Measurements from ENCODE around the gene ARHGEF1.
A peak's percentile ranks its signal among the peaks of the same experiment; 100 is the strongest.

The ARHGEF1 gene, protein sequence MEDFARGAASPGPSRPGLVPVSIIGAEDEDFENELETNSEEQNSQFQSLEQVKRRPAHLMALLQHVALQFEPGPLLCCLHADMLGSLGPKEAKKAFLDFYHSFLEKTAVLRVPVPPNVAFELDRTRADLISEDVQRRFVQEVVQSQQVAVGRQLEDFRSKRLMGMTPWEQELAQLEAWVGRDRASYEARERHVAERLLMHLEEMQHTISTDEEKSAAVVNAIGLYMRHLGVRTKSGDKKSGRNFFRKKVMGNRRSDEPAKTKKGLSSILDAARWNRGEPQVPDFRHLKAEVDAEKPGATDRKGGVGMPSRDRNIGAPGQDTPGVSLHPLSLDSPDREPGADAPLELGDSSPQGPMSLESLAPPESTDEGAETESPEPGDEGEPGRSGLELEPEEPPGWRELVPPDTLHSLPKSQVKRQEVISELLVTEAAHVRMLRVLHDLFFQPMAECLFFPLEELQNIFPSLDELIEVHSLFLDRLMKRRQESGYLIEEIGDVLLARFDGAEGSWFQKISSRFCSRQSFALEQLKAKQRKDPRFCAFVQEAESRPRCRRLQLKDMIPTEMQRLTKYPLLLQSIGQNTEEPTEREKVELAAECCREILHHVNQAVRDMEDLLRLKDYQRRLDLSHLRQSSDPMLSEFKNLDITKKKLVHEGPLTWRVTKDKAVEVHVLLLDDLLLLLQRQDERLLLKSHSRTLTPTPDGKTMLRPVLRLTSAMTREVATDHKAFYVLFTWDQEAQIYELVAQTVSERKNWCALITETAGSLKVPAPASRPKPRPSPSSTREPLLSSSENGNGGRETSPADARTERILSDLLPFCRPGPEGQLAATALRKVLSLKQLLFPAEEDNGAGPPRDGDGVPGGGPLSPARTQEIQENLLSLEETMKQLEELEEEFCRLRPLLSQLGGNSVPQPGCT

DNA sequence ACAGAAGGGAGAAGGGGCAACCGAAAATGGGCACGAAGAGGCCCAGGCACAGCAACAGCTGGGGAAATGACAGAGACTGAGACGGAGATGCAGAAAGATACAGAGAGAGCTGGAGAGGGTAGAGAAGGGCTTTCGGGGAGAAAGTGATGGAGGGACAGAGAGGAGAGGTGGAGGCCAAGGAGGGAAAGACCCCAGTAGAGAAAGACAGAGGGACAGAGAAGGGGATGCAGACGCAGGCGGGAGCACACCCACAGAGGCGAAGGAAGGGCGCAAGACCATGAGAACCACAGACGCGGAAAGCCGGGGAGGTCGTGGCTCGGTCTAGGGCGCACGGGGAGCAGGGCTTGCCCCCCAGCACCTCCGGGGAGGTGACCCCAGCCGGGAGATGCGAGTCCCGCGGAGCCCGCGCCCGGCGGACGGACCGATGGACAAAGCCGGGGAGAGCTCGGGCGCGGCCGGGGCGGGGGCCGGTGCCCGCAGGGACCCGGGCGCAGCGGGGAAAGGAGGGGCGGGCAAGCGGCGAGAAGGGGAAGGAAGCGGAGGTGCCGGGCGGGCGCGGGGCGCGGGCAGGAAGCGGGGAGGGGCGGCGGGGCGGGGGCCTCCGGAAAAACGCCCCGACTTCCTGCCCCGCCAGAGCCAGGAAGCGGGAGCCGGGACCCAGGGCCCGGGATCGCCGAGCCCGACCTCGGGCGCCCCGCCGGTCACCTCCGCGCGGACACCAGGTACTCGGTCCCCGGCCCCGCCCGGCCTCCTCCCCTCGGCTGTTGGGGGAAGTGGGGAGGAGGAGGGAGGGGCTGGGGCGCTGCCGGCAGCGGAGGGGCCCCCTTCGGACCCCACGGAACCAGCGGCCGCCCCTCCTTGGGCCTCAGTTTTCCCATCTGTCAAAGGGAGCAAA lies at the start of gene ARHGEF1:
ARHGEF1 (plus strand) TSS at position 617 of the 895 bp plus-strand sequence. CDS start 4,899 bp downstream, outside the sequence.
- peak; percentile 63 for DNase-seq (ENCODE audit: low spot score)

DNA sequence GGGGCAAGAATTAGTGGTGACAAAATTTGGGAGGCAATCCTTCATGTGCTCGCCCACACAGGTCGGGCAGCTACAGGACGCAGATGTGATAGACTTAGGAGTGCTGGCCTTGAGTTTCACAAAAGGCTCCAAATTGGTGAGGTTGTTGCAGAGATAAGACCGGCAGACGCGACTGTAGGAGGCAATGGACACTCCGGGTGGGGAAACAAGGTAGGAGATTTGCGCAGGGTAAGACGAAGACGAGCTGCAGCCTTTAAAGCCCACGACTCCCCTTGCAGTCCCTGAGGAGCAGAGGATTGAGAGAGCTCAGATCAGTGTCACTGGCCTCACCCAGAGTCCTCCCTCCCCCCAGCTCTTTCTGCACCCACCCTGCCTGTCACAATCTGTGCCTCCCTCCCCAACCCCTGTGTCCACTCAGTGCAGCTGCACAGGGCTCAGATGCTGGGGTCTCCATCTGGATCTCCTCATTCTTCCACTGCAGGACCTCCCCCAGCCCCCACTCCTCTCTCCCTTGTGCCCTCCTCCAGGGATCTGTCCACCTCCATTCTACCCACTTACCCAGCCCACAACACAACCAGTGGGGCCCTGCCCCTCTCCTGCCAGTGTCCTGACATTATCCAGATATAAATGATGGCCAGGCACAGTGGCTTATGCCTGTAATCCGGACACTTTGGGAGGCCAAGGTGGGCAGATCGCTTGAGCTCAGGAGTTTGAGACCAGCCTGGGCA lies 44.8 kb upstream of the ARHGEF1 start:
- no peak for DNase-seq (ENCODE audit: low spot score)

- DNase-seq (ENCODE audit: low spot score) = no peak
Measured at GRCh38 chr19:41839211-41839610, 43.8 kb upstream of the ARHGEF1 start.

- no peak for DNase-seq (ENCODE audit: low spot score)
Measured at GRCh38 chr19:41843371-41843770, 39.6 kb upstream of the ARHGEF1 start.

GRCh38 chr19:41844601-41845000 lies 38.4 kb upstream of the ARHGEF1 start, which contains the start of gene LYPD4:
Gene LYPD4 (minus strand): TSS chr19:41844683. CDS start chr19:41839285, 5,398 bp downstream.
- no peak for DNase-seq (ENCODE audit: low spot score)

DNA sequence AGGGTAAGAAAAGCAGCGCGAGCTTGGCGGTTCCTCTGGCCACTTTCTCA lies 38.2 kb upstream of the ARHGEF1 start, which contains the start of gene DMRTC2:
DMRTC2 (plus strand) TSS at position 42 of the 50 bp plus-strand sequence. CDS start 2,387 bp downstream, outside the sequence.
- DNase-seq (ENCODE audit: low spot score) = no peak

- DNase-seq (ENCODE audit: low spot score) = no peak
Measured at GRCh38 chr19:41845051-41845590, 37.9 kb upstream of the ARHGEF1 start.

GRCh38 chr19:41847351-41848105 lies 35.5 kb upstream of the ARHGEF1 start:
- no peak for DNase-seq (ENCODE audit: low spot score)

- no peak for DNase-seq (ENCODE audit: low spot score)
Measured at GRCh38 chr19:41848666-41849065, 34.3 kb upstream of the ARHGEF1 start.

DNA sequence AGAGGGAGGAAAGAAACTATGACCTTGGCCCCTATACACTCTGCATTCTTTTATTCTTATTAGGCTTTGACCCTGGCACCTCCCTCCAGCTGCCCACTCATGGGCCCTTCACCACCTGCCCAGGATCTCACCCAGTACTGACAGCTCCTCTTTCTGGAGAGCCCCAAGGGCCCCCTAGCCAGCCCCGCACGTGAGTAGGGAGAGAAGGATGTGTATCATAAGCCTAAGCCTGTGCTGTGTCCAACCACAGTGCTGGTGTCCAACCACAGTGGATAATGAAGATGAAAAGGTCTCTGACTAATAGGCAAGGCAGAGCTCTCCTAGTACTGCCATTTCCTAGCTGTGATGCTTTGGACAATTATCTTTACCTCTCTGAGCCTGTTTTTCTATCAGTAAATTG lies 33.9 kb upstream of the ARHGEF1 start:
- DNase-seq (ENCODE audit: low spot score) = no peak

- no peak for DNase-seq (ENCODE audit: low spot score)
Measured at GRCh38 chr19:41850381-41850780, 32.6 kb upstream of the ARHGEF1 start.

DNA sequence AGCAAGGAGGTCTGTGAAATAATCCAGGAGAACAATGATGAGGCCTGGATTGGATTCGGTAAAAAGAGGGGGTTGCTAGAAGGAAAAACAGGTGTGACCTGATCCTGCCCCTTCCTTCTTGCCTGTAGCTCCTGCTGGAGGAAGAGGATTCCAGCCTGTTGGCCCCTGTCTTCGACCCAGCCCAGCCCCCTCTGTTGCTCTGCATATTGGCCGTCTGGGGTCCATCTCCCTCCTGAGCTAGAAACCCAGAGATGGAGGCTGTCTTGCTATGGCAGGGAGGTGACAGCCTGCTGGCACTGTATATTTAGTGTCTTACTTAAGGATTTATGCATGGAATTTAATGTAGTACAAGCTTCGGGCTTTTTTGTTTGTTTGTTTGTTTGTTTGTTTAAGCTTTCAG lies 31.5 kb upstream of the ARHGEF1 start:
- no peak for DNase-seq (ENCODE audit: low spot score)

DNA sequence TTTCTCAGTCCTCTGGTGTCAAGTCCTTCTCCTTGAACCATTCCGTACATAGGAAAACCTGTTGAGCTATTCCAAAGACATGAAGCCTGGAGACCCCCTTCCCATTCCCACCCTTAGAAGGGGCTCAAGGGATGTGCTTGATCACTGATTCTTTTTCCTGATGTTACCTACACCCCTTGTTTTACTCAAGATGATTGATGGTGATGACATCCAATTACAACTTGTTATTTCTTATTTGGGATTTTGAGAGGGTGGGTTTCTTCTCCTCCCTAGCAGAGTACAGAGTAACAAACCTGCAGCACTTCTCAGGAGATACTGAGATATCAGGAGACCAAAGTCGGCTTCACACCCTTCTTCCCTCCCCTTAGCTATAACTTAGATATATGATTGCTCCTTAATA lies 29.6 kb upstream of the ARHGEF1 start:
- no peak for DNase-seq (ENCODE audit: low spot score)

- no peak for DNase-seq (ENCODE audit: low spot score)
Measured at GRCh38 chr19:41853768-41854167, 29.2 kb upstream of the ARHGEF1 start.

DNA sequence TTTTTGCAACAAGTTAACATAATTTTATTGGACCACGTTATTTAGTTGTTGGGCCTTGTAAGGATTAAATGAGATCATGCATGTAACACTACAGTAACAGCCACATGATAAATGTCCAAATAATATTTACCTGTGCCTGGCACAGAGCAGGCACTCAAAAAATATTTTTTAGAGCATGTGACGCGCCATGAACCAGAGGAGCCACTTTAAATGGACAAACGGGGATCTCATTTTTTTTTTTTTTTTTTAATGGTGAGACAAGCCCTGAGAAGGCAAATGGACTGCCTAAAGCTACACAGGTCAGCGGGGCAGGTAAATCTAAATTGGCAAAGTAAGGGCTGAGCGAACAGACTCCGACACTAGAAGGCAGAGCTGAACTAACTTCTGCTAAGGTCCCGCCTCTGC lies 23.8 kb upstream of the ARHGEF1 start:
- DNase-seq (ENCODE audit: low spot score) = no peak

DNA sequence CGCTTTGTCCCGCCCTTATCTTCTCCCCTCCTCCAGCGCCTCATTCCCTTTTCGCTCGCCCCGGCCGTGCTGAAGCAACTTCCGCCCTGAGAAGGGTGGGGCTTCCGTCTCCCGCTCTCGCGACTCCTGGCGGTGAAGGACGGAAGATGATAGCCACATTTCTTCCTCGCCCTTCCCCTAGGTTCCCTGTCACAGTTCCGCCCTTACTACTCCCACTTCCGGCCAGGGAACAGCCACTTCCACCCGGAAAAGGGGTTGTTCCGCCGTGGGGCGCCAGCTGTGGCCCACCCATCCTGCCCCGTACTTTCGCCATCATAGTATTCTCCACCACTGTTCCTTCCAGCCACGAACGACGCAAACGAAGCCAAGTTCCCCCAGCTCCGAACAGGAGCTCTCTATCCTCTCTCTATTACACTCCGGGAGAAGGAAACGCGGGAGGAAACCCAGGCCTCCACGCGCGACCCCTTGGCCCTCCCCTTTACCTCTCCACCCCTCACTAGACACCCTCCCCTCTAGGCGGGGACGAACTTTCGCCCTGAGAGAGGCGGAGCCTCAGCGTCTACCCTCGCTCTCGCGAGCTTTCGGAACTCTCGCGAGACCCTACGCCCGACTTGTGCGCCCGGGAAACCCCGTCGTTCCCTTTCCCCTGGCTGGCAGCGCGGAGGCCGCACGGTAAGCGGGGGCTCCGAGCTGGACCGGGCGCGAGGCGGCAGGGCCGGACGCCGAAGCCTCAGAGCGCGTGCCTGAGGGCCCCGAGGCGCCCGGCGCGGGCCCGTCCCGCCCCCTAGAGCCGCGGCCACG lies 23.2 kb upstream of the ARHGEF1 start, which contains the start of gene RPS19:
RPS19 (plus strand) TSS at position 638 of the 801 bp plus-strand sequence. CDS start 520 bp downstream, outside the sequence.
- DNase-seq (ENCODE audit: low spot score) = peak; percentile 97

DNA sequence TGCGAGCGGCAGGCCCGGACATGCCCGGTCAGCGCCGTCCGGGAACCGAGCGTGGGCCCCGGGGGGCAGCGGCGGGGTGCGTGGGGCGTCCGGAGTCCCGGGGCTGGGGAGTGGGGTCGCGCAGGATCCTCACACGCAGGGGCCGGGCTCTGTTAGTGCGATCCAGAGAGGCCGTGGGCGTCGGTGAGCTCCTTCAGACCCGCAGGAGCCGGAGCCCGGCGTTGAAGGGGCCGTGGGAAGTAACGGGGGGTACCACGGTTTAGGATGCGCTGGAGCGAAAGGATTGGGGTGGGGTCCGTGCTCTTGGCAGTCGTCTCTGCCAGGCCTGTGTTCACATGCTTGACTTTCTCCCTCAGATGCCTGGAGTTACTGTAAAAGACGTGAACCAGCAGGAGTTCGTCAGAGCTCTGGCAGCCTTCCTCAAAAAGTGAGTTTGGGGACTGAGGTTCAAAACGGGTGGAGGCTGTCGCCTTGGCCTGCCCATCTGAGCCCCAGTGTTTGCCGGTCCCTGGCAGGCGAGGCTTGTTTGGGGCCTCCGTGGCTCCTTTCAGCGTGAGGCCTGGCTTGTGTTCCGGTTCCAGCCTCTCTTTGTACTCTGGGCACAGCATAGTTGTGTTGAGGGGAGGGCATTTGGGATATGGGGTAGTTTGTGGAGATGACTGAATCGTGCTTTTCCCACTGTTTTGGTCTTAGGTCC lies 22.4 kb upstream of the ARHGEF1 start:
- DNase-seq (ENCODE audit: low spot score) = no peak

GRCh38 chr19:41861116-41861768 lies 21.7 kb upstream of the ARHGEF1 start:
- DNase-seq (ENCODE audit: low spot score) = no peak

Data from AG08396 (cell line).